ENCODE measurements around the gene SLC15A5.

Gene SLC15A5

GRCh38 chr12:16238661-16239060, 38.8 kb downstream of the SLC15A5 start:
- TF ChIP-seq ZNF274 (IDR thresholded peaks at IDR 0.05; ENCODE audit: low read depth, low read length): no peak
- H3K4me3 ChIP-seq (ENCODE audit: low read length): no peak overlapping the region

GRCh38 chr12:16229676-16230075, 47.8 kb downstream of the SLC15A5 start:
- TF ChIP-seq ZNF274 (IDR thresholded peaks at IDR 0.05; ENCODE audit: low read depth, low read length): no peak
- no peak overlapping the region for H3K4me3 ChIP-seq (ENCODE audit: low read length)

DNA sequence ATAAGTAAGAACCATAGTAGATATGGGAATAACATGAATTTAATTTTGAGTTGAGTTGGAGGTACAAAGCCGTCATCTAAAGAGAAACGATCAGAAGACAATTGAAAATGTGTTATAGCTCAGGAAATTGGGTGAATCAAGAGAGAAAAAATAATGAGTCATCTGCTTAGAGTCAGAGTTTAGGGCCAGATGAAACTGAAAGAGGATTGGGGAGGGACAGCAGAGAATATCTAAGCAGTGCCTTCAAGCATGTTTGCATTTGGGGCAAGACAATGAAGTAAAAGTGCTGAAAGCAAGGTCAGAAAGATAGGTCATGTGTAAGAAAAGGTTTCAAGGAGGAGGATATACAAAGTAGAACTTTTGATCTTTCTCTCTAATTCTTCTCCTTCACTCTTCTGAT, 49.4 kb downstream of the SLC15A5 start:
- TF ChIP-seq ZNF274 (IDR thresholded peaks at IDR 0.05; ENCODE audit: low read depth, low read length): no peak
- H3K4me3 ChIP-seq (ENCODE audit: low read length): no peak overlapping the region

DNA sequence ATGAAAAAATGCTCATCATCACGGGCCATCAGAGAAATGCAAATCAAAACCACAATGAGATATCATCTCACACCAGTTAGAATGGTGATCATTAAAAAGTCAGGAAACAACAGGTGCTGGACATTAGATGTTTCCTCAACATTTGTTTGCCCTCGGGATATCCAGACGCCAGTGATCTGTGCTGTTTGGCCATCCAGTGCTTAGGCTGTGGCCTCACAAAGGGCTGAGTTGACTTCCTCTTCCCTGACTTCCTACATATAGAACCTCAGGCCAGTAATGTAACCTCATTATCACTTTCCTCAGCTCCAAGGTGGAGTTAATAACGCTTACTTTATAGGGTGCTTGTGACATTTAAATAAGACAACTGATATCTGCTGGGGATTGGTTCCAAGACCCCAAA, 51.8 kb downstream of the SLC15A5 start:
- no peak overlapping the region for H3K4me3 ChIP-seq (ENCODE audit: low read length)
- TF ChIP-seq ZNF274 (IDR thresholded peaks at IDR 0.05; ENCODE audit: low read depth, low read length): no peak

DNA sequence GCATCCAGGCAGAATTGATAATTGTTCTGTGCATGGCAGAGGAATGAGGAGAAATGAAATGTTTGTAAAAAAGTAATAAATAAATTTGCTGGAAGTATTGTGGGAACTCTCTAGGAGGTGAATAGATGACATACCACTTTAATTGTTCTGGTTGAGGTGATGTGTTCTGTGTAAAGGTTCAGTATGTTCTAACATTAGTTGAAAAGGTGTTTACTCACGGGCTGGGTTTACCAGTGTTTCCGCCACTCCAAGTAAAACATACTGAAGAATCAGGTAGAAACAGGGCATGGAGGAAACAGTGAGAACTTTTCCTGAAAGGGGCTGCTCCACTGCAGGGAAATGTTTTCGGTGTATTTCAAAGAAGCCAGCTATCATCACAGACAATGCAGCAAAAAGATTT, 53.3 kb downstream of the SLC15A5 start:
- H3K4me3 ChIP-seq (ENCODE audit: low read length): no peak overlapping the region
- TF ChIP-seq ZNF274 (IDR thresholded peaks at IDR 0.05; ENCODE audit: low read depth, low read length): no peak

DNA sequence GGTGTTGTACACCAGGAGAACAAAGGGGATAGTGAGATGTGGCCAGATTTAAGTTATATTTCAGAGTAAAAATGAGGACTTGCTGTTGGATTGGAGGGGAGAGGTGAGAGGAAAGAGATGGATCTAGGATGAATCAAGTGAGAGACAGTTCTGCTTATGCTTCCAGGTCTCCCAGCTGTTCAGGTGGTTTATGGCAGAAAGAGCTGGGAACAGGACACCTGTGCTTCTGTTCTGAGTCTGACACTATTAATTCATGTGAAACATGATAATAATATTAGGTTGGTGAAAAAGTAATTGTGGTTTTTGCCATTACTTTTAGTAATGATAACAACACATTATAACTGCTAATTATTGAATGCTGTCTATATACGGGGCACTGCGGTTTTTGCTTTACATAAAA, 55.7 kb downstream of the SLC15A5 start:
- TF ChIP-seq ZNF274 (IDR thresholded peaks at IDR 0.05; ENCODE audit: low read depth, low read length): no peak

GRCh38 chr12:16220120-16220519, 57.4 kb downstream of the SLC15A5 start:
- no peak for TF ChIP-seq ZNF274 (IDR thresholded peaks at IDR 0.05; ENCODE audit: low read depth, low read length)
- no peak overlapping the region for H3K4me3 ChIP-seq (ENCODE audit: low read length)

More for the DNA sequence above, 55.7 kb downstream of the SLC15A5 start:
- no peak overlapping the region for H3K4me3 ChIP-seq (ENCODE audit: low read length)

DNA sequence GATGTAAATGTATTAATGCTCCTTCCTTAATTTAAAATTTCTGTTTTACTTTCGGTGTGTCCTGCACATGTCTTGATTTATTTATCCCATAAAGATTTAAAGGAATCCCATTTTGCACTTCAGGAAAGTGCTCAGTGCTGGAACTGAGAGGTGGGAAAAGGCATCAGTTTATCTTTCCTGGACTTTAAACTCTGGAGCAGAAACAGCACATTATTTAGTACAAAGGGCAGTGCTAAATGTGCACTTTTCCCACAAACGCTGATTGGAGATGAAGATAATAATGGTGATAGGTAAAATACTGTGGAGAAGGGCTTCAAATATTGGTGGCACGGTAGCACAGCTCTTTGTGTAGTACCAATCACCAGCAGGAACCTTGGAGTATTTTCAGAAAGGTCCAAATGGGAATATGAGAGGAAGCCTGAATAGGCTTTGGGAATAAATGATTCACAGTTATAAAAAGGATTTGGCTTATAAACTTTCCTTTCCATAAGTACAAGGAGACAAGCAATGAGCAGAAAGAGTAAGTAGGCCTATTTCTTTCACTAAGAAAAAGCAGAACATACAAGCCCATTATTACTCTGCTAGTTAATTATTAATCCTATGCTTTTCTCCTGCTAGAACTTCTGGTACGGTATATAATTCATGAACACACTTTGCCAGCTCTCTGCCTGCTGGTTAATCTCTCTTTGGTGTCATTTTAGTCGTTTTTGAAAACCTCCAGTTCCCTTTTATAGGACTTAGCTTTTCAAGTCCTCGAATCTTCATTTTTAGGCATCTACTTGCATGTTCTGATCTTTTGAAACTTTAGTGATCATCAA, 58.3 kb downstream of the SLC15A5 start:
- no peak overlapping the region for H3K4me3 ChIP-seq (ENCODE audit: low read length)
- no peak for TF ChIP-seq ZNF274 (IDR thresholded peaks at IDR 0.05; ENCODE audit: low read depth, low read length)

DNA sequence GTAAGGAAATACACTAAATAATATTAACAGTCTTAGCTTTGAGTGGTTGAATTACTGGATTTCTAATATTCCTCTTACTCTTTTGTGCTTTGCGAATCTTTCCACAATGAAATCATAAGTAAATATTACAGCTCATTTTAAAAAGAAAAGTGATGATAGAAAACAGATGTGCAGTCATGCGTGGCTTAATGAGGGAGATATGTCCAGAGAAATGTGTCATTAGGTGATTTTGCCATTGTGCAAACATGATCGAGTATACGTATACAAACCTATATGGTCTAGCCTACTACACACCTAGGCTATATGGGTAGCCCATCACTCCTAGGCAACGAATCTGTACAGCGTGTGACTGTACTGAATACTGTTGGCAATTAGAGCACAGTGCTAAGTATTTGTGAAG, 59.3 kb downstream of the SLC15A5 start:
- H3K4me3 ChIP-seq (ENCODE audit: low read length): no peak overlapping the region
- no peak for TF ChIP-seq ZNF274 (IDR thresholded peaks at IDR 0.05; ENCODE audit: low read depth, low read length)

DNA sequence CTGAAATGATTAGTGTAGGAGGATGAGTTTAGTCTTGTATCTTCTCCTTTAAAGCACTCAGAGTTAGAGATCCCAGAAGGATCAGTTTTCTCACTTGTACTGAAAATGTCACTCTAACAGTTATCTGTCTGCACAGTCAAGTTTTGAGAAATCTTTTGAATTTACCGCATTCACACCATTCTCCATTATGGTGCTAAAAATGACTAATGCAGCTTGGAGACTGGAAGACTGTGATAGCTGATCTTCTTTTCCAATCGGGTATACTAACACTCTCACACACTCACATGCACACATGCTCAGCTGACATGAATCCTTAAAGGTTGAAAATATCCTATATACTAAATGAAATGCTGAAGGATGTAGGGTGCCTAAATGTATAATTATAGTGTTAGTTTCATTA, 65.8 kb downstream of the SLC15A5 start:
- H3K4me3 ChIP-seq (ENCODE audit: low read length): no peak overlapping the region
- no peak for TF ChIP-seq ZNF274 (IDR thresholded peaks at IDR 0.05; ENCODE audit: low read depth, low read length)

DNA sequence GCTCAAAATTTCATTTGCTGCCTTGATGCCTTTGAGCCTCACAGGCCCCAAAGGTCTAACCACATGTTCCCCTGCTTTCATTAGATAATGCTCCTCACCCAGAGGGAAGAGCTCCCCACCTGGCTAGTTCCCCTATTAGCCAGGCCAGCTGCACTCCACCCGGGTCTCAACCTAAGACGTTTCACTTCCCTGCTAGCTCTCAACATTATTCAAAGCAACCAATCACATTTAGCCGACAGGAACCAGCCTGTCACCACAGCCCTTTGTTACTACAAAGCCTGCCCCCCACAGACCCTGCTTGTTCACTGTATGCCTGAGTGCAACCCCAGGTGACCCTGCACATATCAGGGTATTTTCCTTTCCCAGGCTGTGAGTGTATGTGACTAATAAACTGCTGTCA, 78.6 kb downstream of the SLC15A5 start:
- H3K4me3 ChIP-seq (ENCODE audit: low read length): no peak overlapping the region
- no peak for TF ChIP-seq ZNF274 (IDR thresholded peaks at IDR 0.05; ENCODE audit: low read depth, low read length)

- no peak for TF ChIP-seq ZNF274 (IDR thresholded peaks at IDR 0.05; ENCODE audit: low read depth, low read length)
Observed at GRCh38 chr12:16197600-16197999, 79.9 kb downstream of the SLC15A5 start.

GRCh38 chr12:16189849-16190248, 87.6 kb downstream of the SLC15A5 start:
- no peak for TF ChIP-seq ZNF274 (IDR thresholded peaks at IDR 0.05; ENCODE audit: low read depth, low read length)
- no peak overlapping the region for H3K4me3 ChIP-seq (ENCODE audit: low read length)

More at GRCh38 chr12:16197600-16197999, 79.9 kb downstream of the SLC15A5 start:
- no peak overlapping the region for H3K4me3 ChIP-seq (ENCODE audit: low read length)

- no peak for TF ChIP-seq ZNF274 (IDR thresholded peaks at IDR 0.05; ENCODE audit: low read depth, low read length)
- H3K4me3 ChIP-seq (ENCODE audit: low read length): no peak overlapping the region
Observed at GRCh38 chr12:16187660-16188059, 89.8 kb downstream of the SLC15A5 start.

DNA sequence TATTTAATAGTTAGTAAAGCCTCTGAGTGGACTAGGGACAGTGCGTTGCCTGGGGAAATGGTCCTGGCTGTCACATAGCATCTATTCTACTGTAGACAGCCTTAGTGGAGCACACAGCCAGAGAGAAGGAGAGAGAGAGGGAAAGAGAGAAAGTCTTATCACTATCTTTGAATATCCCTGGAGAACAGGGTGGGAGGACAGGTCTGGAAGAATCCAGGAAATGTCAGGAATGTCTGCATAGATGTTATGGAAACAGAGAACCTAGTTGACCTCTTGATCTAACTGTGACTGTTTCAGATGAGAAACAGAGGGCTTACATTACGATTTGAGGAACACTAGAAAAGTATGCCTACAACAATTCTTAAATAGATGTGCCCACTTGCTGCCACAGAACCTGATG, 92.8 kb downstream of the SLC15A5 start:
- TF ChIP-seq ZNF274 (IDR thresholded peaks at IDR 0.05; ENCODE audit: low read depth, low read length): no peak

GRCh38 chr12:16183541-16183940, 93.9 kb downstream of the SLC15A5 start:
- H3K4me3 ChIP-seq (ENCODE audit: low read length): no peak overlapping the region
- no peak for TF ChIP-seq ZNF274 (IDR thresholded peaks at IDR 0.05; ENCODE audit: low read depth, low read length)

More for the DNA sequence above, 92.8 kb downstream of the SLC15A5 start:
- H3K4me3 ChIP-seq (ENCODE audit: low read length): no peak overlapping the region

Data from GM08714 (cell line).